SK-N-MC (cell line): ENCODE measurements around the gene CDH23.

Experiments
- EZH2 ChIP-seq: fragments of 200-600 bp; sonication (generic); IDR thresholded peaks from one replicate; pipeline ENCODE4 v1.6.1; 2017; ENCODE audit warnings: antibody characterized with exemption
- POLR2AphosphoS5 ChIP-seq: IDR thresholded peaks from 2 replicates; pipeline ENCODE4 v1.6.1; 2012; ENCODE audit warnings: mild to moderate bottlenecking, low read depth, low read length, borderline replicate concordance

DNA sequence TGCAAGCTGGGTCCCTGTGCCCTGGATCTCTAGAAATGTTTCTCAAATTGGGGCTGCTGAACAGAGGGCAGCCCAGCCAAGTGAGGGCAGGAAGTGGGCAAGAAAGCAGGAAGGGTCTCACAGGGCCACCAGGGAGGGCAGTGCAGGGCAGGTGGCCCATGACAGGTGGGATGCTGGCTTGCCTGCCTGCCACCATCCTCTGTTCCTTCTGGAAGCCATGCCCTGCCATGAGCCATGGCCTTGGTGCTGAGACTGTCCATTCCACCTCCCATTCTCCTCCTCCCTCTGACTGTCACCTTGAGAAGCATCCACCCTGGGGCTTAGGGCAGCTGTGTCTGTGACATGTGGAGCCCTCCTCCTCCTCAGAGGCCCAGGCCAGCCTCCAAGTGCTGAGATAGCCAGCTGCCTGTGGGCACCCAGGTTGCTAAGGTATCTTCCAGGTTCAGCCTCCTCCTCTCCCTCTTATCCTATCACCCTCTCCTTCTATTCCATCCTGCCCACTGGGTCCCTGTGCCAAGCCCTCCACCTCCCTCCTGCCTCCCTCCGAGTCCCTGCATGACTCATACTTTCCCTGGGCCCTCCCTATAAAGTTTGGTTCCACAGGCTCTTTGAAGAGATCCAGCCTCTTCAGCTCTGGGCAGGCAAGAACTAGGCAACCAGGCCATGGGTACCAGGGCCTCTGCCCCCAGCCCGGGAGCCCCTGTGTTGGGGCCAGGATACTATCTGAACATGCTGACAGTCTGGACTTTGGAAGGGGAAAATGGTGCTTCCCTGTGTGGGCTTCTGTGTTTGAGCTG lies 375.3 kb downstream of the CDH23 start:
- TF ChIP-seq EZH2 (no peak), POLR2AphosphoS5 (no peak)
